ENCODE data around the gene VSIG4.

Gene VSIG4

GRCh38 chrX:66024092-66024467 lies 15.8 kb downstream of the VSIG4 start:
- no peak for DNase-seq (ENCODE audit: low read depth)

GRCh38 chrX:66023385-66024091 lies 16.3 kb downstream of the VSIG4 start:
- no peak for DNase-seq (ENCODE audit: low read depth)

DNA sequence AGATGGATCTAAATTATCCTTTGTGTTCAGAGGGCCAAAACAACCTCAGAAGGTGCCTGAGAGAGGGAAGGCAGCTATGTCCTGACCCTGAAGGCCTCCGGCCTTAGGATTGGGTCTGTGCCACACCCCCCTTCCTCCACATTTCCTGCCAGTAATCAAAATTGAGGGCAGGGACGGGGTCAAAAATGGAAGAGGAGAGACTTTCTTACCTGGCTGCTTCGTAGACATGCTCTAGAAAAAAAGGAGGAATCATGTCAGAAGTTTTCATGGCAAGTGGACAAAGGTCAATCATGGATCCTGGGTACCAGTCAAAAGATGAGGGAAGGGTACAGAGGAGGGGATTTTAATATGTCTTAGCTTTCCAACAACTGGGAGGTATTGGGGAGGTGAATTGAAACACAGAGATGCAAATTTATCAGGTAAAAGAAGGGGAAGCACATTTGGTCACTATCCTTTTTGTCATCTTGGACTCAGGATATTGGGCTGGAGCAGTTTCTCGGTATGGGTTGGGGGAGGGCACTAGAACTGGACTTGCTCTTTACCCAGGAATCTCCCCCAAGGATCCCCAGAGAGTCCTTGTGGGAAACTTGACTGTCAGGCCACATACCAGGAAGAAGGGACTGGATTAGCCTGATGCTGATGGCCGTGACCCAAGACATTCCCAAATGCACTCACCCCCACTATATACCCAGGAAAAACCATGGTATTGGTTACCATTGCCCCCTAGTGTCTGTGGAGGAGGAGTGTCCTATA lies 17.1 kb downstream of the VSIG4 start:
- DNase-seq (ENCODE audit: low read depth), result no peak

DNA sequence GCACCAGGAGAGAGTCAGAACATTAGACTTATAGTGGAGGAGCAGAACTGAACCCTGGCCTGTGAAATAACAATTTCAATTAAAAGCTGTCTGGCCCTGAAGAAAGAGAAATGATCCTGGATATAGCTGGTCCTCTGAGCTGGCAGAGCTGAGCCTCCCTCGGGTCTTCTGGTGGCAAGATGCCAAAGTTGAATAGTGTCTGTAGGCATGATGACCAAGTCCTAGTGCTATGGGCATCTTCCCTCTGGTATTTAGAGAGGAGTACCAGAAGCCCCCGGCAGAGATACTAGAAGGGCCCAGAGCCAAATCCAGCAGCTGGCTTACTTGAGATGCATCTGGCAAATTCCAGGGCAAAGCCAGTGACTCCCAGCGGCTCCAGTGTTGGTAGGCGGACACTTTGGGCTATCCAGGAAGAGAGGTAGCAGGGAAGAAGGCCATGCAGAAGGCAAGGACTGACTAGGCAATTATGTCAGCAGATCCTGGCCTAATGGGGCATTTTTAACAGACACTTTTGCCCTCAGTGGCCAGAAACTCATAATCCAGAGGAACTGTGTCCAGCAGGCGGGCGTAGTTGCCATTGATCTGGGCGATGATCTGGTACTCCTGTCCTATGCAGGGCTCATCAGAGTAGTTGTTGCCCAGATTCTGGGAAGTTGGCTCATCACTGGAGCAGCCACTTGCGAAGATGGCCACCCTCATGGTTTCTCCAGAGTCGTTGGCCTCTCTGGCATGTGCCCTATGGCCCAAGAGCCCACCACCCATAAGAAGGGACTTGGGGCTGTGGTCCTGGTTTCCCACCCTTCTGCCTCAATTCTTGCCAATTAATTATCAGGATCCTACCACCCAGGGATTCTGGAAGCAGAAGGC lies 17.9 kb downstream of the VSIG4 start:
- DNase-seq (ENCODE audit: low read depth), result no peak

DNA sequence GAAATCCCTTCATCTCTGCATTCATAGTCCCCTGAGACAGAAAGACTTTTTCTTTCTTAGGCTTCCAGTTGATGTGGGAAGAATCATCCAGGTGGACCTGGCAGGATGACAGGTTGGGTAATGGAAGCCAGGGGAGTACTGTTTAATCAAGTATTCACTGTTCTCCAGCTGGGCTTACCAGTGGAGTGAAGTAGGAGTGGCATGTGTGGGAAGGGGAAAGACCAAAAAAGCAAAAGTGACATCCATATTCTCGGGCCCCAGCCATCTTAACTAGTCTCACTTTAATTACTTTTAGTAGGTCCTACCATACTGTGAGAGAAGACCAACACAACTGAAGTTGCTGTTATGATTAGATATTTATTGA lies 18.5 kb downstream of the VSIG4 start:
- no peak for DNase-seq (ENCODE audit: low read depth)

- no peak for DNase-seq (ENCODE audit: low read depth)
Observed at GRCh38 chrX:66020631-66021334, 19.1 kb downstream of the VSIG4 start.

- no peak for DNase-seq (ENCODE audit: low read depth)
Observed at GRCh38 chrX:66019974-66020373, 19.9 kb downstream of the VSIG4 start.

DNA sequence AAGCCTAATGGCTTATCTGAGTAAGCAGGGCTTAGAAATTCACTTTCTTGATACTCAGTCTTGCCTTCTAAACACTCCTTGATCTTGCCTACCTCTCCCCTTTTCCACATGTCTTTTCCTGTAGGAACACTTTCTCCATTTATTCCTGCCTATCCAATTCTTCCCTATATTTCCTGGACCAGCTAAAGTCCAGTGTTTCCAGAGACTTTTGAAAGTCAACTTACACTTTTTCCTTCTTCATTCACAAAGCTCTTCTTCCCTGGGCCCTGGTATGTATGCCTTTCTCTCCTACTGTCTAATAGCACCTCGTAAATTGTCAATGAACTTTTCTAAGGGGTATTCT lies 20.6 kb downstream of the VSIG4 start:
- no peak for DNase-seq (ENCODE audit: low read depth)

- DNase-seq (ENCODE audit: low read depth), result no peak
Observed at GRCh38 chrX:66018585-66019309, 21.1 kb downstream of the VSIG4 start.

- no peak for DNase-seq (ENCODE audit: low read depth)
Observed at GRCh38 chrX:66017659-66018170, 22.2 kb downstream of the VSIG4 start.

- no peak for DNase-seq (ENCODE audit: low read depth)
Observed at GRCh38 chrX:66016905-66017658, 22.8 kb downstream of the VSIG4 start.

- no peak for DNase-seq (ENCODE audit: low read depth)
Observed at GRCh38 chrX:66015900-66016689, 23.8 kb downstream of the VSIG4 start.

- DNase-seq (ENCODE audit: low read depth), result no peak
Observed at GRCh38 chrX:66015152-66015831, 24.6 kb downstream of the VSIG4 start.

- no peak for DNase-seq (ENCODE audit: low read depth)
Observed at GRCh38 chrX:66014556-66014955, 25.3 kb downstream of the VSIG4 start.

- no peak for DNase-seq (ENCODE audit: low read depth)
Observed at GRCh38 chrX:66014084-66014483, 25.8 kb downstream of the VSIG4 start.

DNA sequence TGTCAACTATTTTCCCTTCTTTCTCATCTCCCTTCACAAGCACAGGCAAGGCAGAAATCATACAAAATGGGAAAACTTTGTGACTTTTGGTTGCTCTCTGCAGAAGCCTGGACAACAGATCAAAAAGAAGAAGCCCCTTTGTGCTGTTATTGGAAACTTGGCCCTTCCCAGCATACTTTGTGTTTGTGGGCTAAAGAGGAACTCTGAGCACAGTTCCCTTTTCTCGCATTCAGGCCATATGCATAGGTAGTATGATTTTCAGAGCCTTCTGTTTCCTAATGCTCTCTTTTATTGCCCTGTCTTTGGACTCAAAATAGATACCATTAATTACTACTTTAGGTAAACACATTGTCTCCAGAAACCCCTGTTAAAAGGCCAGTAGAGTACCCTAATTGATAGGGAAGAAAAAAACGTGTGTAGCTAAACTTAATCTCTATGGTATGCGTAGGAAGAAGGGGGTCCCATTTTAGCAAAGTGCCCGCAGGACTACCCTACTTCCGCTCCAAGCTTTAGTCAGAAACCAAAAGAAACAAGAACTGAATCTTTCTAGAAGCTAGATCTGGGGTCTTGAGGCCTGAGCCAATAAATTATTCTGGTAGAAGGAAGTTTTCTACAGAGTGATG lies 26.6 kb downstream of the VSIG4 start:
- no peak for DNase-seq (ENCODE audit: low read depth)

DNA sequence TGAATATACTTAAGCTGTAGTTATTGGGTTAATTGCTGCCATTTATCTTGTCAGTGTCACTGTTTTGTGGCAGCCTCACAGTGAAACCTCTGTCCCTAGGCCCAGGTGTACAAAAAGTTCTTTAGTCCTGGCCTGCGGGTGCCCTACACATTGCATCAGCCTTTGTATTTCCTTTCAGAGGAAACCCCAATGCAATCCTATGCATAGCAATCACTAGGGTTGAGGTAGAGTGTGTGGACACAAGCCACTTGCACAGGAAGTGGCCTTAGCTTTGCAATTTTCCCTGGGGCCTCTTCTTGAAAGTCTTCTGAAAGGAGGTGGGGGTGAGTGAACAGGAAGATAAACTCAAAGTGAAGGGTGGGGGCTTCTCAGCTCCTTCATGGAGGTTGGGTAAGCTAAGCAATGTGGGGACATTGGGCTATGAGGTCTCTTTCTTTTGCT lies 27.8 kb downstream of the VSIG4 start:
- no peak for DNase-seq (ENCODE audit: low read depth)

- DNase-seq (ENCODE audit: low read depth), result no peak
Observed at GRCh38 chrX:66009231-66009845, 30.5 kb downstream of the VSIG4 start.

All from GM04503 (cell line).